ENCODE data around the gene STARD3.

- TF ChIP-seq POLR2A (IDR thresholded peaks at IDR 0.05; ENCODE audit: low read depth, low read length) (no peak), POLR2AphosphoS5 (IDR thresholded peaks at IDR 0.05; ENCODE audit: low read depth, low read length) (no peak)
Observed at GRCh38 chr17:39632153-39632941, 4.6 kb upstream of the STARD3 start.

All from GM12892 (cell line).